ENCODE measurements around the gene BATF.

BATF gene

GRCh38 chr14:75531660-75532317 lies 9.5 kb downstream of the BATF start:
- H3K4me3 ChIP-seq (ENCODE audit: low read depth, low read length), result no peak overlapping the region

- no peak overlapping the region for H3K4me3 ChIP-seq (ENCODE audit: low read depth, low read length)
Observed at GRCh38 chr14:75533791-75534555, 11.7 kb downstream of the BATF start.

- H3K4me3 ChIP-seq (ENCODE audit: low read depth, low read length), result no peak overlapping the region
Observed at GRCh38 chr14:75535164-75535898, 13.1 kb downstream of the BATF start.

GRCh38 chr14:75537071-75537470 lies 14.8 kb downstream of the BATF start:
- H3K4me3 ChIP-seq (ENCODE audit: low read depth, low read length), result no peak overlapping the region

- H3K4me3 ChIP-seq (ENCODE audit: low read depth, low read length), result no peak overlapping the region
Observed at GRCh38 chr14:75539162-75539560, 16.9 kb downstream of the BATF start.

GRCh38 chr14:75539561-75540478 lies 17.6 kb downstream of the BATF start:
- H3K4me3 ChIP-seq (ENCODE audit: low read depth, low read length), result no peak overlapping the region

DNA sequence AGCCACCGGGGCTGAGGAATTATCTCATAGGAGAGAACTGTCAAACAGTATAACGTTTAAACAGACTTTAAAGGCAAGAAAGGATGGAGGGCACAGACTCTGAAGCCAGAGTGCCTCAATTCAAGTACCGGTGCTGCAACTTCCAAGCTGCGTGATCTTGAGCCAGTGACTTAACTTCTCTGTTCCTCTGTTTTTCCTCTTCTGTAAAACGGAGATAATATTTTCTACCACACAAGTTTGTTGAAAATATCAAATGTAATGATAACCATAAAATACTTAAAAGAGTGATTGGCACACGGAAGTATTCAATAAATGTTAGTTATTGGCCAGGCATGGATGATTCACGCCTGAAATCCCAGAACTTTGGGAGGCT lies 18.2 kb downstream of the BATF start:
- H3K4me3 ChIP-seq (ENCODE audit: low read depth, low read length), result no peak overlapping the region

DNA sequence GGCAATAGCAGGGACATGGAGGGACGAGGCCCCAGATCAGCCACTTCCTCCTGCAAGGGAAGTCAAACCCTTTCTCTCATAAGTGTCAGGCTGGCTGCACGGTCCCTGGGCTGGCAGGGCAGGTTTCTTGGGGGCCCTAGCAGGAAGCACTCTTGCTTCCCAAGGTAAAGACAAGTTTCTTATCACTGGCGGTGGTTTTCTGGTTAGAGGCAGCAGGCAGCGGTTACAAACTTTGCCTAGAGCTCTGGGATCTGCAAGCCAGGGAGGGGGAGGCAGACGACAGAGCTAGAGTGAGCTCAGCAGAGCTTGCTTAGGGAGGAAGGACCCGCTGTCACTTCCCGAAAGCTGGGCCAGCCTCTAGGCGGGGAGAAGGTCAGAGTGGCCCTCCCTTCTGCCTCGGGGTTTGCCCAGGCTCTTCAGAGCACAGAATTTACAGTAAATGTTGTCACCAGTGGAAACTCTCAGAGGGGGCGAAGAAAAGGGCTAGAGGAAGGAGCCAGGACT lies 20.4 kb downstream of the BATF start:
- H3K4me3 ChIP-seq (ENCODE audit: low read depth, low read length), result no peak overlapping the region

DNA sequence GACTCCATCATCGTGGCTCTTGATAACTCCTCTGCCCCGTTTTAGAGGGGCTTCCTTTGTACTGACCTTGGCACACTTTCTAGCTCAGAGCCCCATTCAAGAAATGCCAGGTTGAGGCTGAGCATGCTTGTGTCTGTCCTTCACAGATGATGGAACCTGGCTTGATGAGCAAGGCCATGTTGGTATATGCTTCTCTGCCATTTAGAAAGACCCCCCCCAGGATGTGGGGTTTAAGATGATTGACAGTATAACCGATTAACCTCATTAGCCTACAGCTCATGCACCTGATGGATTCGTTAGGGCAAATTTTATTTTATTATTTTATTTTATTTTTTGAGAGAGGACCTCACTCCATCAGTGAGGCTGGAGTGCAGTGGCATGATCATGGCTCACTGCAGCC lies 21.0 kb downstream of the BATF start:
- no peak overlapping the region for H3K4me3 ChIP-seq (ENCODE audit: low read depth, low read length)

GRCh38 chr14:75543786-75544185 lies 21.5 kb downstream of the BATF start:
- H3K4me3 ChIP-seq (ENCODE audit: low read depth, low read length), result no peak overlapping the region

DNA sequence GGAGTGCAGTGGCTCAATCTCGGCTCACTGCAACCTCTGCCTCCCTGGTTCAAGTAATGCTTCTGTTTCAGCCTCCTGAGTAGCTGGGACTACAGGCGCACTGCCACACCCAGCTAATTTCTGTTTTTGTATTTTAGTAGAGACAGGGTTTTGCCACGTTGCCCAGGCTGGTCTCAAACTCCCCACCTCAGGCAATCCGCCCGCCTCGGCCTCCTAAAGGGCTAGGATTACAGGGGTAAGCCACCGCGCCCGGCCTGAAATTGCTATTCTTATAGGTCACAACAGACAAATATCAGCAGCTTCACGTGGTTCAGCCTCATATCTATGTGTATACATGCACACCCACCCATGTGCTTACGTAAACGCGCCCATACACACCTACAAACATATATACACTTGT lies 23.6 kb downstream of the BATF start:
- no peak overlapping the region for H3K4me3 ChIP-seq (ENCODE audit: low read depth, low read length)

DNA sequence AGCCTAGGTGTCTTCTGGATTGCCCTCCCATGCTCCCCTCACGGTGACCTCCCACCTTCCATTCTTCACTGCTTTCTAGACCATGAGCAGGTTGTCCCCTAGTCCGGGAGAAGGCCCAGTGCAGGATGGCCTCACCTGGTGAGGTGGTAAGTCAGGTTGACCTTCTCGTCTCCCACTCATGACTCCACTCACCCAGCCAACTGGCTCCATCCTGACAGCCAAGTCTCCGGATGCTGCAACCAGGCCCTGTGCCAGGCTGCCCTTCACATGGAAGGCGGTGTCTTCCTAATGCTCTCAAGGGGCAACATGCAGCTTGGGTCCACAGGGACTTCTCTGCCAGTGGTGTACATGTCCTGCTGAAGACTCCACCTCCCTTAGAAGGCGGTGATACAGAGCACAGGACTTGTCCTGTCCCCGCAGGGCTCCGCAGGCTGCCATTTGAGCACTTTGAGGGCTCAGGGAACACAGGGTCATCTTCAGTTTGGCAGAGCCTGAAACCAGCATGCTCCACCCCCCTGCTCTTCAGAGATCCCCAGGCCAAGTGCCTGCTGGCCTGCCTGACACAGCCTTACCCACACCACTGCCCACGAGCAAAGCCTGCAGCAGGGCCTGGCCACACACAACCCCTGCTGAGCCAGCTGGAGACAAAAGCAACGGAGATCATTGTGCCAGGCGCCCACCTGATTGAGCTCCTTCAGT lies 25.4 kb downstream of the BATF start:
- no peak overlapping the region for H3K4me3 ChIP-seq (ENCODE audit: low read depth, low read length)

- no peak overlapping the region for H3K4me3 ChIP-seq (ENCODE audit: low read depth, low read length)
Observed at GRCh38 chr14:75548544-75548943, 26.3 kb downstream of the BATF start.

GRCh38 chr14:75549169-75549568 lies 26.9 kb downstream of the BATF start:
- H3K4me3 ChIP-seq (ENCODE audit: low read depth, low read length), result no peak overlapping the region

DNA sequence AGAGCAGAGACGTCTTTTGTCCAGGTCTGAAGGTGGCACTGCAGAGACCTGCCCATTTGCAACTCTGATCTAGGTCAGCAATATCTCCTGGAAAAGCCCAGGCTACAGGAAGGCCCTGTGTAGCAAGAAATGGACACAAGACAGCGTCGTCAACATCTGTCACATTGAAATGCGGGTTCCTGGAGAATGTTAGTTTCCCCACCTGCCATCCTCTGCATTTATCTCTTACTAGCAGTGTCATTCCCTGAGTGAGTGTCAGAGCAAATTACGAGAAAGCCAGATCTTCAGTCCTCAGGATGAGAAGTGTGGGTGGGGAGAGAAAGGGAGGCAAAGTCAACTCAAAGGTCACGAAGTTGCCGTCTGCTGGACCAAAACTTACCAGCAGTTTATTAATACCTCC lies 28.8 kb downstream of the BATF start:
- H3K4me3 ChIP-seq (ENCODE audit: low read depth, low read length), result no peak overlapping the region

DNA sequence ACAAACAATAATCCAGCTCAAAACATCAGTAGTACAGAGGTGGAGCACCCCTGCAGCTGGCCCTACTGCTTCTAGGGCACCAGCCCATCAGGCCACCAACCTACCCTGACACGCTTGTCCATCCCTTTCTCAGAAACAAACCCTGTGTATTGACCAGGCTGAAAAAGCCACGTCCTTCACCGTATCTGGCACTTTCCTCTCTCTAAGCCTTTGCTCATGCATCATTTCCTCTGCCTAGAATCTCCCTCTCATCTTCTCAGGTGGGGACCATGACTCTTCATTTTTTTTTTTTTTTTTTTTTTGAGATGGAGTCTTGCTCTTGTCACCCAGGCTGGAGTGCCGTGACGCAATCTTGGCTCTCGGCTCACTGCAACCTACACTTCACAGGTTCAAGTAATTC lies 30.9 kb downstream of the BATF start:
- H3K4me3 ChIP-seq (ENCODE audit: low read depth, low read length), result no peak overlapping the region

- no peak overlapping the region for H3K4me3 ChIP-seq (ENCODE audit: low read depth, low read length)
Observed at GRCh38 chr14:75553761-75554364, 31.6 kb downstream of the BATF start.

- H3K4me3 ChIP-seq (ENCODE audit: low read depth, low read length), result no peak overlapping the region
Observed at GRCh38 chr14:75554482-75554881, 32.2 kb downstream of the BATF start.

DNA sequence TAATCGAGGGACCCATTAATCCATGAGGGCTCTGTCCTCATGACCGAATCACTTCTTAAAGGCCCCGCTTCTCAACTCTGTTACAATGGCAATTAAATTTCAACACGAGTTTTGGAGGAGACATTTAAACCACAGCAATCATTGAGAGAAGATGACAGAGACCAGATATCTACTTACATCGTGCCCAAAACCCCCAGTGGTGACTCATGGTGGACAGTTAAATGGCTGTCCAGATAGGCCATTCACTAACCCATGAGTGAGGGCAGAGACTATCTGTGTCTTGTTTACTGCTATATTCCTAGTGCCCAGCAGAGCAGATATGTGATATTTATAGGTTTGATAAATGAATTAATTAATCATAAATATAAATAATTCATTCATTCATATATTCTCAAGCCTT lies 36.2 kb downstream of the BATF start:
- H3K4me3 ChIP-seq (ENCODE audit: low read depth, low read length), result no peak overlapping the region

GRCh38 chr14:75559045-75559444 lies 36.8 kb downstream of the BATF start:
- H3K4me3 ChIP-seq (ENCODE audit: low read depth, low read length), result no peak overlapping the region
